Lower lobe of right lung (tissue), 2 donors: ENCODE results near the gene G3BP2. TPM values are rescaled to one million over a fixed set of nuclear protein-coding genes. Genes with fewer than 3 reads are reported as not detected.

Experiments
- ATAC-seq, 2 donors: fragments of 200-7000 bp; cut with Tn5 transposase; one replicate each; pipeline ENCODE4 v1.9.1; 2020 to 2022; ENCODE audit warnings: mild to moderate bottlenecking in 2 of 2, moderate library complexity in 2 of 2
- DNase-seq: peaks from one replicate; pipeline ENCODE4 v3.0.0-alpha.2; 2020
- H3K27ac ChIP-seq: fragments of 200-600 bp; one replicate; pipeline ENCODE4 v1.8.0; 2022
- H3K27me3 ChIP-seq: fragments of 200-600 bp; one replicate; pipeline ENCODE4 v1.8.0; 2022; ENCODE audit warnings: low read depth
- H3K36me3 ChIP-seq: fragments of 200-600 bp; one replicate; pipeline ENCODE4 v1.8.0; 2022; ENCODE audit warnings: mild to moderate bottlenecking
- H3K4me1 ChIP-seq: fragments of 200-600 bp; one replicate; pipeline ENCODE4 v1.8.0; 2022
- H3K4me3 ChIP-seq: fragments of 200-600 bp; one replicate; pipeline ENCODE4 v1.8.0; 2022; ENCODE audit warnings: mild to moderate bottlenecking
- H3K9me3 ChIP-seq: fragments of 200-600 bp; one replicate; pipeline ENCODE4 v1.8.0; 2022
- intact Hi-C: fragments of 100-400 bp; cut with DNase I; formaldehyde crosslinking; loops from one replicate; pipeline ENCODE4 v1.11.0; 2022
- total RNA-seq: library from RNA; stranded (reverse); fragmentation: NEBNext Ultra II Directional; extraction: Animal tissue kit (Norgen Biotek cat#: 25700); gene quantifications from one replicate; pipeline ENCODE4 v1.2.1, GENCODE V29; 2021
- TF ChIP-seq, protein P1 (sequence below): fragments of 200-600 bp; IDR thresholded peaks from one replicate; pipeline ENCODE4 v1.8.0; 2022; ENCODE audit warnings: antibody characterized with exemption, mild to moderate bottlenecking
- donor health status: DM: no; HTN: yes; CAD: no; lungs with severe emphysema.

G3BP2 gene
- total RNA-seq, 1 donor from 2014 or later = 101 TPM

DNA sequence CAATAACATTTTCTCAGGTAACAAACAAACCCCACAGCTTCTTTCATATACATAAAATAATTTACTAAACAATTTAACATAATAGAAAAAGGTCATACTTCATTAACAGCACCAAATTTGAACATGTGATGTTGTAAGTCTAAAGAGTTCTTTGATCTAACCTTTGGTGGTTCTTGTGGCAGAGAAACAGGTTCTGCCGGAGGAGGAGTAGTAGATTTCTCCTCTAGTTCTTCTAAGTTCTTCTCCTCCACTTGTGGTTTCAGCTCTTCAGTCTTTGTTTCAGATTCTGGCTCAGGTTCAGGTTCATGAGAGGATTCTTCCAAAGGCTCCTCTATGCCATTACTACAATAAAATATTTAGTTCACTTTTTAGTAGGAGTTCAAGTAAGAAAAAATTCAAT, 18.3 kb downstream of the G3BP2 start:
- Histone ChIP-seq H3K27me3 (no peaks in the 10 kb centered on the region), H3K36me3 (peaks cover 90% of the 10 kb centered on the region), H3K9me3 (no peaks in the 10 kb centered on the region), H3K4me3 (no peak overlapping the region), H3K4me1 (peaks cover 17% of the 10 kb centered on the region), H3K27ac (no peak overlapping the region)
- no peak for ATAC-seq
- intact Hi-C loops = no loop called here
- no peak for DNase-seq
- TF ChIP-seq, protein P1, sequence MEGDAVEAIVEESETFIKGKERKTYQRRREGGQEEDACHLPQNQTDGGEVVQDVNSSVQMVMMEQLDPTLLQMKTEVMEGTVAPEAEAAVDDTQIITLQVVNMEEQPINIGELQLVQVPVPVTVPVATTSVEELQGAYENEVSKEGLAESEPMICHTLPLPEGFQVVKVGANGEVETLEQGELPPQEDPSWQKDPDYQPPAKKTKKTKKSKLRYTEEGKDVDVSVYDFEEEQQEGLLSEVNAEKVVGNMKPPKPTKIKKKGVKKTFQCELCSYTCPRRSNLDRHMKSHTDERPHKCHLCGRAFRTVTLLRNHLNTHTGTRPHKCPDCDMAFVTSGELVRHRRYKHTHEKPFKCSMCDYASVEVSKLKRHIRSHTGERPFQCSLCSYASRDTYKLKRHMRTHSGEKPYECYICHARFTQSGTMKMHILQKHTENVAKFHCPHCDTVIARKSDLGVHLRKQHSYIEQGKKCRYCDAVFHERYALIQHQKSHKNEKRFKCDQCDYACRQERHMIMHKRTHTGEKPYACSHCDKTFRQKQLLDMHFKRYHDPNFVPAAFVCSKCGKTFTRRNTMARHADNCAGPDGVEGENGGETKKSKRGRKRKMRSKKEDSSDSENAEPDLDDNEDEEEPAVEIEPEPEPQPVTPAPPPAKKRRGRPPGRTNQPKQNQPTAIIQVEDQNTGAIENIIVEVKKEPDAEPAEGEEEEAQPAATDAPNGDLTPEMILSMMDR = no peak

GRCh38 chr4:75653845-75654503, 19.2 kb downstream of the G3BP2 start:
- Histone ChIP-seq H3K9me3 (no peaks in the 10 kb centered on the region), H3K4me3 (no peak overlapping the region), H3K4me1 (peaks cover 17% of the 10 kb centered on the region), H3K36me3 (peaks cover 91% of the 10 kb centered on the region), H3K27ac (no peak overlapping the region), H3K27me3 (no peaks in the 10 kb centered on the region)
- TF ChIP-seq, protein P1 = peak; percentile 45
- no peak for DNase-seq
- peak in 1 of 2 donors; percentile 72 for ATAC-seq
- intact Hi-C loops = no loop called here

- H3K4me3 ChIP-seq = no peak overlapping the region
- ATAC-seq = peak; percentile 55 to 60
- DNase-seq = no peak
- H3K27me3 ChIP-seq = no peaks in the 10 kb centered on the region
- intact Hi-C loops = no loop called here
- TF ChIP-seq, protein P1 = no peak
- H3K4me1 ChIP-seq = peaks cover 14% of the 10 kb centered on the region
- peaks cover 59% of the 10 kb centered on the region for H3K36me3 ChIP-seq
- no peaks in the 10 kb centered on the region for H3K9me3 ChIP-seq
- no peak overlapping the region for H3K27ac ChIP-seq
These were observed 29.1 kb downstream of the G3BP2 start for GRCh38 chr4:75644095-75644494.

DNA sequence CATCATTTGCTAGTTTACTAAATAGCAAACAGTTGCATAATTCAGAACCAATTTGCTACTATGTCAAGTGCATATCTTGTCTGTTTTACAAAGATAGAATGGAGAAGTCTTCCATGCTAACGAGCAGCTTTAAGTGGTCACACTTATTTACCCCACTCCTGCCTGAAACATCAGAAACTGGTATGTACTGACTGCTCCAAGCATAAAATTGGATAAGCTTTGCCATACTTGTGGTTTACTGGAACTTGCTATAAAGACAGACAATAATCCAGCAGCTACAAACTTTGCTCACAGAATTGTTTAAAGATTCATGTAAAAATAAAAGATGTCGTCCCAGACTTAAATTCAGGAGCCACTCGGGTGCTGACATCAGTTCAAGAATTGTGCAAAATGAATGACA, 29.6 kb downstream of the G3BP2 start:
- ATAC-seq = no peak
- no peak overlapping the region for H3K27ac ChIP-seq
- H3K36me3 ChIP-seq = peaks cover 55% of the 10 kb centered on the region

DNA sequence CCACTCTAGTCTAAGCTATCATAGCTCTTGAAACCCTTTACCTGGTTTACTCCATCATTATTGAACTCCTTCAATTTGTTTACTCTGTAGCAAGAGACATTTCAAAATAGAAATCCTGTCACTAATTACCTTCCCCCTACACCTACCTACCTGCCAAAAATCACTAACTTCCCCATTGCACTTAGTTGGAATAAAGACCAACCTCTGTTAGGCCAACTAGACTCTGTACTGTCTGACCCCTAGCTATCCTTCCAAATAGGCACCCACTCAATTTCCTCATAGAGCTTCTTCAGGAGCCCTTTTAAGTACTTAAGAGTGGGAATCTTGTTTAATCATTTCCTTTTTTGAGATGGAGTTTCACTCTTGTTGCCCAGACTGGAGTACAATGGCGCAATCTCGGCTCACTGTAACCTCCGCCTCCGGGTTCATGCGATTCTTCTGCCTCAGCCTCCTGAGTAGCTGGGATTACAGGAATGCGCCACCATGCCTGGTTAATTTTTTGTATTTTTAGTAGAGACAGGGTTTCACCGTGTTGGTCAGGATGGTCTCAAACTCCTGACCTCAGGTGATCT, 34.0 kb downstream of the G3BP2 start:
- DNase-seq = peak; percentile 65
- peak; percentile 92 for ATAC-seq
- H3K9me3 ChIP-seq = no peaks in the 10 kb centered on the region
- TF ChIP-seq, protein P1 = no peak
- no peak overlapping the region for H3K27ac ChIP-seq
- H3K4me1 ChIP-seq = peaks cover 10% of the 10 kb centered on the region
- H3K36me3 ChIP-seq = peaks cover 11% of the 10 kb centered on the region
- H3K4me3 ChIP-seq = no peak overlapping the region
- no peaks in the 10 kb centered on the region for H3K27me3 ChIP-seq
- intact Hi-C loops = no loop called here

More for the DNA sequence above, 29.6 kb downstream of the G3BP2 start:
- Histone ChIP-seq H3K27me3 (no peaks in the 10 kb centered on the region), H3K4me3 (no peak overlapping the region), H3K4me1 (peaks cover 14% of the 10 kb centered on the region), H3K9me3 (no peaks in the 10 kb centered on the region)
- TF ChIP-seq, protein P1 = no peak
- DNase-seq = no peak
- intact Hi-C loops = no loop called here
